ENCODE results near the gene OSBPL8. TPM values are rescaled to one million over a fixed set of nuclear protein-coding genes. Genes with fewer than 3 reads are reported as not detected.
"Not testable (repeated sequence)": the region's sequence is repeated elsewhere in the genome, so short reads cannot be mapped to it uniquely, and the experiment has no call there.

OSBPL8 gene
- total RNA-seq, 2 experiments from 2014 or later, result 154 to 160 TPM

- peaks cover 93% of the 10 kb centered on the region for H3K36me3 Mint-ChIP-seq (ENCODE audit: low read depth)
- Histone ChIP-seq H3K27me3 (ENCODE audit: control insufficient read depth in 1 of 2, insufficient read depth in 2 of 2, low read length in 2 of 2) (no peaks in the 10 kb centered on the region), H3K4me3 (ENCODE audit: low read length) (no peak overlapping the region), H3K4me1 (ENCODE audit: insufficient read depth, low read length) (no peaks in the 10 kb centered on the region), H3K27ac (ENCODE audit: low read depth in 1 of 2, low read length in 2 of 2) (no peak overlapping the region), H3K36me3 (ENCODE audit: insufficient read depth, low read length) (peaks cover 55% of the 10 kb centered on the region), H3K9me3 (ENCODE audit: control insufficient read depth in 1 of 2, insufficient read depth in 1 of 2, low read length in 2 of 2) (no peaks in the 10 kb centered on the region)
- POLR2A ChIA-PET, result no interaction called here
- ATAC-seq (ENCODE audit: poor library complexity) (no peak), DNase-seq (no peak)
- H3K4me3 Mint-ChIP-seq, result no peak overlapping the region
- no peak overlapping the region for H3K27ac Mint-ChIP-seq
- intact Hi-C loops (cut with DNase I, micrococcal nuclease), result no loop called here
- no peaks in the 10 kb centered on the region for H3K27me3 Mint-ChIP-seq
- TF ChIP-seq CTCF (IDR thresholded peaks at IDR 0.05), result no peak
- H3K4me1 Mint-ChIP-seq (ENCODE audit: low read depth), result no peaks in the 10 kb centered on the region
- no peaks in the 10 kb centered on the region for H3K9me3 Mint-ChIP-seq
- CTCF ChIA-PET, result no interaction called here
Measured at GRCh38 chr12:76379261-76379660, 180.3 kb downstream of the OSBPL8 start.

- H3K27ac ChIP-seq (ENCODE audit: low read depth in 1 of 2, low read length in 2 of 2); POLR2A ChIA-PET; H3K4me3 Mint-ChIP-seq; H3K4me1 ChIP-seq (ENCODE audit: insufficient read depth, low read length); H3K9me3 ChIP-seq (ENCODE audit: control insufficient read depth in 1 of 2, insufficient read depth in 1 of 2, low read length in 2 of 2); H3K27me3 ChIP-seq (ENCODE audit: control insufficient read depth in 1 of 2, insufficient read depth in 2 of 2, low read length in 2 of 2); H3K27me3 Mint-ChIP-seq; ATAC-seq (ENCODE audit: poor library complexity); intact Hi-C loops (cut with DNase I, micrococcal nuclease); H3K4me1 Mint-ChIP-seq (ENCODE audit: low read depth); H3K9me3 Mint-ChIP-seq; H3K4me3 ChIP-seq (ENCODE audit: low read length); DNase-seq; CTCF ChIA-PET; H3K27ac Mint-ChIP-seq: not testable (repeated sequence)
- peaks cover 54% of the 10 kb centered on the region for H3K36me3 ChIP-seq (ENCODE audit: insufficient read depth, low read length)
- peaks cover 92% of the 10 kb centered on the region for H3K36me3 Mint-ChIP-seq (ENCODE audit: low read depth)
Measured at GRCh38 chr12:76376876-76377275, 182.7 kb downstream of the OSBPL8 start.

- H3K27me3 ChIP-seq (ENCODE audit: control insufficient read depth in 1 of 2, insufficient read depth in 2 of 2, low read length in 2 of 2), result no peaks in the 10 kb centered on the region
- H3K27ac ChIP-seq (ENCODE audit: low read depth in 1 of 2, low read length in 2 of 2), result no peak overlapping the region
- no peaks in the 10 kb centered on the region for H3K9me3 ChIP-seq (ENCODE audit: control insufficient read depth in 1 of 2, insufficient read depth in 1 of 2, low read length in 2 of 2)
- H3K36me3 ChIP-seq (ENCODE audit: insufficient read depth, low read length), result peaks cover 60% of the 10 kb centered on the region
- H3K9me3 Mint-ChIP-seq, result no peaks in the 10 kb centered on the region
- H3K4me1 Mint-ChIP-seq (ENCODE audit: low read depth), result no peaks in the 10 kb centered on the region
- ChIA-PET POLR2A (no interaction called here), CTCF (no interaction called here)
- H3K36me3 Mint-ChIP-seq (ENCODE audit: low read depth), result peaks cover 93% of the 10 kb centered on the region
- no peaks in the 10 kb centered on the region for H3K27me3 Mint-ChIP-seq
- H3K4me3 Mint-ChIP-seq, result no peak overlapping the region
- no peak for TF ChIP-seq CTCF (IDR thresholded peaks at IDR 0.05)
- intact Hi-C loops (cut with DNase I, micrococcal nuclease), result no loop called here
- no peak for ATAC-seq (ENCODE audit: poor library complexity)
- H3K4me1 ChIP-seq (ENCODE audit: insufficient read depth, low read length), result no peaks in the 10 kb centered on the region
- DNase-seq, result no peak
- H3K27ac Mint-ChIP-seq, result no peak overlapping the region
- no peak overlapping the region for H3K4me3 ChIP-seq (ENCODE audit: low read length)
Measured at GRCh38 chr12:76375939-76376338, 183.6 kb downstream of the OSBPL8 start.

- TF ChIP-seq CTCF (IDR thresholded peaks at IDR 0.05), result no peak
- Mint-ChIP-seq H3K27ac (no peak overlapping the region), H3K4me3 (no peak overlapping the region), H3K9me3 (no peaks in the 10 kb centered on the region), H3K27me3 (no peaks in the 10 kb centered on the region), H3K36me3 (ENCODE audit: low read depth) (peaks cover 93% of the 10 kb centered on the region), H3K4me1 (ENCODE audit: low read depth) (no peaks in the 10 kb centered on the region)
- ChIA-PET POLR2A (no interaction called here), CTCF (no interaction called here)
- no peak for DNase-seq
- H3K36me3 ChIP-seq (ENCODE audit: insufficient read depth, low read length), result peaks cover 64% of the 10 kb centered on the region
- no peak overlapping the region for H3K27ac ChIP-seq (ENCODE audit: low read depth in 1 of 2, low read length in 2 of 2)
- H3K4me3 ChIP-seq (ENCODE audit: low read length), result no peak overlapping the region
- no peak for ATAC-seq (ENCODE audit: poor library complexity)
- no peaks in the 10 kb centered on the region for H3K9me3 ChIP-seq (ENCODE audit: control insufficient read depth in 1 of 2, insufficient read depth in 1 of 2, low read length in 2 of 2)
- intact Hi-C loops (cut with DNase I, micrococcal nuclease), result no loop called here
- no peaks in the 10 kb centered on the region for H3K4me1 ChIP-seq (ENCODE audit: insufficient read depth, low read length)
- no peaks in the 10 kb centered on the region for H3K27me3 ChIP-seq (ENCODE audit: control insufficient read depth in 1 of 2, insufficient read depth in 2 of 2, low read length in 2 of 2)
Measured at GRCh38 chr12:76375470-76375869, 184.1 kb downstream of the OSBPL8 start.

Measured in CD4-positive, alpha-beta T cell (primary cell).